Smooth muscle cell (in vitro differentiated cells): Measurements from ENCODE around the gene MRTFA. TPM values are rescaled to one million over a fixed set of nuclear protein-coding genes. Genes with fewer than 3 reads are reported as not detected.

Experiments
- DNase-seq: peaks from one replicate; lab custom pipeline; 2025; ENCODE audit not compliant: unreplicated experiment; lab: John Stamatoyannopoulos, UW
- H2AFZ ChIP-seq: fragments of 200-600 bp; sonication (generic); 2 replicates; pipeline ENCODE4 v1.6.0; 2016; ENCODE audit warnings: antibody characterized with exemption, low read depth, mild to moderate bottlenecking
- H3F3A ChIP-seq: fragments of 200-600 bp; sonication (generic); 2 replicates; pipeline ENCODE4 v1.6.0; 2017; ENCODE audit warnings: antibody characterized with exemption, low read depth
- H3K27ac ChIP-seq: fragments of 200-600 bp; sonication (generic); 2 replicates; pipeline ENCODE4 v1.5.1; 2016; ENCODE audit warnings: low read depth, mild to moderate bottlenecking
- H3K27me3 ChIP-seq: fragments of 200-600 bp; sonication (generic); 2 replicates; pipeline ENCODE4 v1.6.1; 2016; ENCODE audit warnings: low read depth, mild to moderate bottlenecking
- H3K36me3 ChIP-seq: fragments of 200-600 bp; sonication (generic); 2 replicates; pipeline ENCODE4 v1.5.1; 2016; ENCODE audit warnings: low read depth
- H3K4me1 ChIP-seq: fragments of 200-600 bp; sonication (generic); 2 replicates; pipeline ENCODE4 v1.5.1; 2016; ENCODE audit warnings: low read depth
- H3K4me2 ChIP-seq: fragments of 200-600 bp; sonication (generic); 2 replicates; pipeline ENCODE4 v1.6.0; 2016; ENCODE audit warnings: mild to moderate bottlenecking
- H3K4me3 ChIP-seq: fragments of 200-600 bp; sonication (generic); 2 replicates; pipeline ENCODE4 v1.5.1; 2016; ENCODE audit warnings: mild to moderate bottlenecking
- H3K79me2 ChIP-seq: fragments of 200-600 bp; sonication (generic); 2 replicates; pipeline ENCODE4 v1.6.0; 2016; ENCODE audit warnings: low read depth, mild to moderate bottlenecking
- H3K9ac ChIP-seq: fragments of 200-600 bp; sonication (generic); 2 replicates; pipeline ENCODE4 v1.6.0; 2016; ENCODE audit warnings: low read depth
- H3K9me3 ChIP-seq: fragments of 200-600 bp; sonication (generic); replicated peaks from 2 replicates; pipeline ENCODE4 v1.5.1; 2016; ENCODE audit warnings: low read depth
- H4K20me1 ChIP-seq: fragments of 200-600 bp; sonication (generic); 2 replicates; pipeline ENCODE4 v1.6.0; 2016; ENCODE audit warnings: low read depth
- WGBS: methylation state at CpG from one replicate; pipeline ENCODE4 v1.1.7; 2016; ENCODE audit warnings: low lambda C conversion rate; 5-methylcytosine and 5-hydroxymethylcytosine counted together
- polyA plus RNA-seq: library from polyadenylated mRNA; unstranded; fragments of >200 nt; fragmentation: Nextera tagmentation; extraction: Ambion mirVana; gene quantifications from 2 replicates; pipeline ENCODE4 v1.2.1, GENCODE V29; 2016
- total RNA-seq: library from RNA; depleted of rRNA; stranded (reverse); fragments of >200 nt; gene quantifications from 2 replicates; pipeline ENCODE4 v1.2.3, GENCODE V29; 2014
- TF ChIP-seq, protein P1 (sequence below): fragments of 200-600 bp; sonication (generic); IDR thresholded peaks from 2 replicates; pipeline ENCODE4 v1.5.1; 2017; ENCODE audit warnings: borderline replicate concordance, mild to moderate bottlenecking, antibody characterized with exemption; ENCODE audit not compliant: insufficient read depth, poor library complexity, severe bottlenecking

The MRTFA gene
- total and polyA plus RNA-seq, 2 experiments from 2014 or later = 25.5 to 41.7 TPM

DNA sequence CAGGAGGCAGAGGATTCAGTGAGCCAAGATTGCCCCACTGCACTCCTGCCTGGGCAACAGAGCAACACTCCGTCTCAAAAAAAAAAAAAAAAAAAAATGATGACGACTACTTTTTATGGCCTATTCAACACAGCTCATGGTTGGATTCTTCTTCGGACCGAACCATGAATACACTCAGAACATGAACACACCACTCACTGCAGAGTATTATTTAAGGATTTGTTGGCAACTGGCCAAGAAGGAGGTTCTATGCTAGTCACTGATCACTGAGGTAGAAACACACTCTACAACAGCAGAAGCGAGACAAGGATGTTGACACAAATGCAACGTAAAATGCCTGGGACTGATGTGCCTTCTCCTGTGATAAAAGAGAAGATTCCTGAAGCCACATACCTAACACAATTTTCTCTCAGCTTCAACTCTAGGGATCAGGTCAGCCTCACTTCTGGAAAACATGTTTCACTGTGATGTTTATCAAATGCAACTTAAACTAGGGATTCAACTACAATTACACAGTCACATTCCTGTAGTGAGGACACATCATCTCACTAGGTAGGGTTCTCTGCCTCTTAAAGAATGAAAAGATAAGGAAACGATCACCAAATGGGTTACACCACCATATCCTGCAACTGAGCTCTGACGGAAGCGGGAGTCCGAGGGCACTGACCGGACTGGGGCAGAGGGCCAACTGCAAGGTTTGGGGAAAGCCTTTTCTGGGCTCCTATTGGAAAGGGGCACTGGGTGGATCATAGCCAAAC lies 183.6 kb downstream of the MRTFA start:
- TF ChIP-seq, protein P1, sequence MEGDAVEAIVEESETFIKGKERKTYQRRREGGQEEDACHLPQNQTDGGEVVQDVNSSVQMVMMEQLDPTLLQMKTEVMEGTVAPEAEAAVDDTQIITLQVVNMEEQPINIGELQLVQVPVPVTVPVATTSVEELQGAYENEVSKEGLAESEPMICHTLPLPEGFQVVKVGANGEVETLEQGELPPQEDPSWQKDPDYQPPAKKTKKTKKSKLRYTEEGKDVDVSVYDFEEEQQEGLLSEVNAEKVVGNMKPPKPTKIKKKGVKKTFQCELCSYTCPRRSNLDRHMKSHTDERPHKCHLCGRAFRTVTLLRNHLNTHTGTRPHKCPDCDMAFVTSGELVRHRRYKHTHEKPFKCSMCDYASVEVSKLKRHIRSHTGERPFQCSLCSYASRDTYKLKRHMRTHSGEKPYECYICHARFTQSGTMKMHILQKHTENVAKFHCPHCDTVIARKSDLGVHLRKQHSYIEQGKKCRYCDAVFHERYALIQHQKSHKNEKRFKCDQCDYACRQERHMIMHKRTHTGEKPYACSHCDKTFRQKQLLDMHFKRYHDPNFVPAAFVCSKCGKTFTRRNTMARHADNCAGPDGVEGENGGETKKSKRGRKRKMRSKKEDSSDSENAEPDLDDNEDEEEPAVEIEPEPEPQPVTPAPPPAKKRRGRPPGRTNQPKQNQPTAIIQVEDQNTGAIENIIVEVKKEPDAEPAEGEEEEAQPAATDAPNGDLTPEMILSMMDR = no peak
- H3K27ac ChIP-seq = peak overlapping the region; percentile 33
- peaks cover 80% of the 10 kb centered on the region for H3K79me2 ChIP-seq

GRCh38 chr22:40451210-40451609 lies 185.3 kb downstream of the MRTFA start:
- TF ChIP-seq, protein P1 = no peak
- Histone ChIP-seq H3F3A (peaks cover 11% of the 10 kb centered on the region), H3K9me3 (no peaks in the 10 kb centered on the region), H3K27me3 (no peaks in the 10 kb centered on the region), H3K4me2 (no peak overlapping the region), H2AFZ (no peak overlapping the region), H3K9ac (no peak overlapping the region), H3K4me1 (peaks cover 4% of the 10 kb centered on the region), H3K79me2 (peaks cover 80% of the 10 kb centered on the region), H4K20me1 (peaks cover 88% of the 10 kb centered on the region), H3K27ac (no peak overlapping the region), H3K36me3 (no peaks in the 10 kb centered on the region), H3K4me3 (no peak overlapping the region)
- WGBS = 97% methylated on average over 8 of the region's 8 CpGs
- DNase-seq = no peak

More for the DNA sequence above, 183.6 kb downstream of the MRTFA start:
- Histone ChIP-seq H3K9me3 (no peaks in the 10 kb centered on the region), H3K9ac (no peak overlapping the region), H4K20me1 (peaks cover 87% of the 10 kb centered on the region), H3F3A (peaks cover 8% of the 10 kb centered on the region), H3K4me2 (no peak overlapping the region), H3K27me3 (no peaks in the 10 kb centered on the region), H2AFZ (no peak overlapping the region), H3K4me3 (no peak overlapping the region), H3K4me1 (peaks cover 4% of the 10 kb centered on the region), H3K36me3 (no peaks in the 10 kb centered on the region)
- 88% methylated on average over 11 of the region's 11 CpGs for WGBS
- DNase-seq = no peak

GRCh38 chr22:40450616-40451015 lies 185.9 kb downstream of the MRTFA start:
- peaks cover 4% of the 10 kb centered on the region for H3K4me1 ChIP-seq
- H3K79me2 ChIP-seq = peaks cover 81% of the 10 kb centered on the region

More at GRCh38 chr22:40450616-40451015, 185.9 kb downstream of the MRTFA start:
- no peaks in the 10 kb centered on the region for H3K9me3 ChIP-seq
- no peak overlapping the region for H3K9ac ChIP-seq
- peaks cover 93% of the 10 kb centered on the region for H4K20me1 ChIP-seq
- H3K4me3 ChIP-seq = no peak overlapping the region
- TF ChIP-seq, protein P1 = no peak
- H3K4me2 ChIP-seq = no peak overlapping the region
- 83% methylated on average over 3 of the region's 3 CpGs for WGBS
- H3K36me3 ChIP-seq = no peaks in the 10 kb centered on the region
- no peak overlapping the region for H3K27ac ChIP-seq
- no peaks in the 10 kb centered on the region for H3K27me3 ChIP-seq
- no peak for DNase-seq
- peaks cover 11% of the 10 kb centered on the region for H3F3A ChIP-seq
- no peak overlapping the region for H2AFZ ChIP-seq
